RWPE1 (cell line): ENCODE measurements around the gene DNAH10.

ENCODE experiments used
- CTCF ChIA-PET: fragments of 350-600 bp; sonication (Branson Sonifier 250); formaldehyde crosslinking; extraction: SDS; loops from one replicate; lab custom pipeline; 2021; lab: Yijun Ruan, JAX
- POLR2A ChIA-PET: fragments of 400-600 bp; formaldehyde crosslinking; extraction: SDS; loops from one replicate; lab custom pipeline; 2020; ENCODE audit warnings: antibody characterized with exemption; ENCODE audit not compliant: low non-redundant PET; lab: Yijun Ruan, JAX
- DNase-seq: peaks from one replicate; pipeline ENCODE4 v3.0.0; 2012; ENCODE audit warnings: low spot score
- H3K27ac ChIP-seq: fragments of 450-650 bp; 2 replicates; pipeline ENCODE4 v1.5.1; 2017
- TF ChIP-seq, protein P1 (sequence below): fragments of 450-650 bp; conservative IDR thresholded peaks from 2 replicates; pipeline ENCODE4 v1.5.1; 2017; ENCODE audit warnings: low read depth, mild to moderate bottlenecking

Gene DNAH10

DNA sequence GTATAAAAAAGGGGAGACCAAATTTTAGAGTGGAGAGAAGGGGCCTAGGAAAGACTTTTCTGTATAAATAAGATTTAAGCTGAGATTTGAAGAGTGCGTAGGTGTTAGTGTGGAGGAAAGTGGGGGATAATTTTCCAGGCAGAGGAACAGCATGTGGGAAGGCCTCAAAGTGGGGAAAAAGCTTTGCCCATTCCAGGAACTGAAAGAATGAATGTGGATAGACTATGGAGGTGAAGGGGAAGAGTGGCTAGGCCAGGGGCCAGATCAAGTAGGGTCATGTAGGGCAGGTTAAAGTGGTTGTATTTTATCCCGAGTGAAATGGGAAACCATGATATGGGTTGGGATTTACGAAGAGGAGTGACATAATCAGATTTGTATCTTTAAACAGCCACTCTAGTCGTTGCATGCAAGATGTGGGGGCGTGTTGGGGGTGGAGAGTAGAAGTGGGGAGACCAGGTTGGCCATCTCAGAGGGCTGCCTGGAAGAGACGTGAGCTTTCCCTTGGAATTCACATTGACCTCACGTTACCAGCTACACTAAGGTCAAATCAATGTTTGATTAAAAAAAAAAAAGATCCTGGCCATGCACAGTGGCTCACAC lies 214.2 kb downstream of the DNAH10 start:
- no peak overlapping the region for H3K27ac ChIP-seq
- ChIA-PET POLR2A (no interaction called here), CTCF (no interaction called here)
- no peak for DNase-seq
- TF ChIP-seq, protein P1, sequence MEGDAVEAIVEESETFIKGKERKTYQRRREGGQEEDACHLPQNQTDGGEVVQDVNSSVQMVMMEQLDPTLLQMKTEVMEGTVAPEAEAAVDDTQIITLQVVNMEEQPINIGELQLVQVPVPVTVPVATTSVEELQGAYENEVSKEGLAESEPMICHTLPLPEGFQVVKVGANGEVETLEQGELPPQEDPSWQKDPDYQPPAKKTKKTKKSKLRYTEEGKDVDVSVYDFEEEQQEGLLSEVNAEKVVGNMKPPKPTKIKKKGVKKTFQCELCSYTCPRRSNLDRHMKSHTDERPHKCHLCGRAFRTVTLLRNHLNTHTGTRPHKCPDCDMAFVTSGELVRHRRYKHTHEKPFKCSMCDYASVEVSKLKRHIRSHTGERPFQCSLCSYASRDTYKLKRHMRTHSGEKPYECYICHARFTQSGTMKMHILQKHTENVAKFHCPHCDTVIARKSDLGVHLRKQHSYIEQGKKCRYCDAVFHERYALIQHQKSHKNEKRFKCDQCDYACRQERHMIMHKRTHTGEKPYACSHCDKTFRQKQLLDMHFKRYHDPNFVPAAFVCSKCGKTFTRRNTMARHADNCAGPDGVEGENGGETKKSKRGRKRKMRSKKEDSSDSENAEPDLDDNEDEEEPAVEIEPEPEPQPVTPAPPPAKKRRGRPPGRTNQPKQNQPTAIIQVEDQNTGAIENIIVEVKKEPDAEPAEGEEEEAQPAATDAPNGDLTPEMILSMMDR = no peak

- ChIA-PET POLR2A (no interaction called here), CTCF (no interaction called here)
- no peak overlapping the region for H3K27ac ChIP-seq
- TF ChIP-seq, protein P1 = no peak
- DNase-seq = no peak
These were observed 217.5 kb downstream of the DNAH10 start for GRCh38 chr12:123979566-123979965.

GRCh38 chr12:123982269-123982668 lies 220.2 kb downstream of the DNAH10 start:
- TF ChIP-seq, protein P1 = no peak
- H3K27ac ChIP-seq = no peak overlapping the region
- no peak for DNase-seq
- CTCF ChIA-PET = interaction anchor here (0.6 kb wide), 1 partner anchor 350 kb away, joined by 4 read pairs; no protein-coding TSS in a partner anchor
- POLR2A ChIA-PET = no interaction called here

- H3K27ac ChIP-seq = no peak overlapping the region
- POLR2A ChIA-PET = no interaction called here
- TF ChIP-seq, protein P1 = peak; percentile 54; the same call in 1 of the 2 replicates
- peak; percentile 44 for DNase-seq
- CTCF ChIA-PET = interaction anchor here (0.5 to 1.1 kb wide), 10 partner anchors 15 to 205 kb away, joined by 3 to 7 read pairs (median 4); no protein-coding TSS in a partner anchor
These were observed 221.9 kb downstream of the DNAH10 start for GRCh38 chr12:123983822-123984485.

GRCh38 chr12:123984903-123985302 lies 222.8 kb downstream of the DNAH10 start:
- DNase-seq = no peak
- TF ChIP-seq, protein P1 = no peak
- POLR2A ChIA-PET = no interaction called here
- CTCF ChIA-PET = no interaction called here
- no peak overlapping the region for H3K27ac ChIP-seq
